ENCODE data around the gene ETV7.

Gene ETV7

DNA sequence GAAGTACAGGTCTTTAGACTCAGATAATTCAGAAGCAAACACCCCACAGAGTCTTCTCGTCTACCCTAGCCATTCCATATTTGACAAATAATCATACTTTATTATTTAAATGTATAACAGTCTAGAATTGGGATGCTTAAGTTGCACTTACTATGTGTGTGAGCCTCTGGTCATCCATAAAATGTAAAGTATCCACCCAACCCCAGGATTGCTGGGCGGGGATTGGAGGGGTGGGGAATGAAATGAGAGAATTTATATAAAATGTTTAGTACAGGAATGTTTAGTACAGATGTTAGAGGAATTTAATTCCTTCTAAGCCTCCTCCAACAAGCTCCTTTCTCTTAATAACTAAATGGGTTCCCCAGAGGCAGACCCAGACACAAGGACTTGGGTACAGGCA lies 67.6 kb downstream of the ETV7 start:
- TF ChIP-seq ZNF274 (IDR thresholded peaks at IDR 0.05; ENCODE audit: low read depth, low read length), result no peak
- no peak overlapping the region for H3K4me3 ChIP-seq (ENCODE audit: low read length)

DNA sequence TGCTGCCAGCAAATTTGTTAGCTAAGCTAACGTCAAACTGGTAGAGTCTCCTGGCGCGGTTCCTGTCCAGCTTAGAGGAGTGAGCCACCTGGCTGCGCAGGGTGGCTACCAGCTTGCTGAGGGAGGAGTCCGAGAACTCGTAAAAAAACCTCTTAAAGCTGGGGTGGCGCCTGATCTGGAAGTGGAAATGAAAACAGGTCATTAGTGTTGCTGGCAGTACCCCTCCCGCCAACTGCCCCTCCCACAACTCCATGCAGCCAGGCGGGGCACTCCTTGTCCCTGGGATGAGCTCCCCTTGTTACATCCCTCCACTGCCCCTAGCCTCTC lies 68.1 kb downstream of the ETV7 start:
- no peak for TF ChIP-seq ZNF274 (IDR thresholded peaks at IDR 0.05; ENCODE audit: low read depth, low read length)
- no peak overlapping the region for H3K4me3 ChIP-seq (ENCODE audit: low read length)

DNA sequence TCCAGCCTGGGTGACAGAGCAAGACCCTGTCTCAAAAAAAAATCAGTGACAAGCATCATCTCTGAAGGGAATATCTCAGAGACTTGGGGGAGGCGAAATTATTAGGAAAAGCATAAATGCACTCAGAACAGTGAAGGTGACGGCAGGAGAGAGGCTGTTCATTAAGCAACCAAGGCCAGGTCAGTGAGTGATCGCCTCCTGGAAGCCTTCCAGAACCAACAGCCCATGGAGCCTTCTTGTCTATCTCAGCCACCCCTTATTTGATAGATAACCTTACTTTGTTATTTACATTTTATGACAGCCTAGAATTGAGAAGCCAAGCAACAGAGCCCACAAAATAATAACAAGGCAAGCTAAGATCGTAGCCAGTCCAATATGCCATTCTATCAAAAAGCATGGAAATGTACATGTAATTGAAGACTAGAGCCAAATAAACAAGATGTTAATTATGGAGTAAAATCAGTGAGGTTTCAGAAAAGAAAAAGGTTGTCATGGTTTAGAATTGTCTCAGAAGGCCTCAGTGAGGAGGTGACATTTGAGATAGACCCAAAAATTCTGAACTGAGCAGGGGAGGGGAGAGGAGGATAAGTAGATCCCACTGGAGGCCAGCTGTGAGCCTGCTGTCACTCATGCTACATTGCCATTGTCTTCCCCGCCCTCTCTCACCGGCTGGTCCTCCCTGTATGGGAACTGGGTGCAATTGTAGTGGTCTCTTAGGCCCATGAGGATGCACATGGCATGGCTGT lies 68.6 kb downstream of the ETV7 start:
- TF ChIP-seq ZNF274 (IDR thresholded peaks at IDR 0.05; ENCODE audit: low read depth, low read length), result no peak
- H3K4me3 ChIP-seq (ENCODE audit: low read length), result no peak overlapping the region

DNA sequence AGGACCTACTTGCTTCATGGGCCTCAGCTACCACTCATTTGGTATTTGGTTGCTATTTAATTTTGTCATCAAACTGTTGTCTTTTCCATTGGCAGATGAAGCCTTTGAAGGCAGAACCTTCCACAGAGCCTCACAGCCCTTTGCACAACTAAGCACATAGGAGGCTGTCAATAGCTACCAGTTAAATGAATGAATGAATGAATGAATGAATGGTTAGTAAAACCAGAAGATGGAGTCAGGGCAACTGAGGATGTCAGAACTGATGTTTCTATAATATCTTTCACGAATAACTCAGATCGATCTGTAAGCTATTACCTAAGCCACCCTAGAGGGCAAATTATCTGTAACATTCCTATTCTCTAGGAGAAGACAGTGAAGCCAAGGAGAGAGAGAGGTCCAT lies 69.8 kb downstream of the ETV7 start:
- no peak overlapping the region for H3K4me3 ChIP-seq (ENCODE audit: low read length)
- TF ChIP-seq ZNF274 (IDR thresholded peaks at IDR 0.05; ENCODE audit: low read depth, low read length), result no peak
